ENCODE measurements around the gene PCDH10. TPM values are rescaled to one million over a fixed set of nuclear protein-coding genes. Genes with fewer than 3 reads are reported as not detected.

PCDH10 gene
- total RNA-seq, 1 experiment from 2014 or later = not detected

GRCh38 chr4:133136833-133137232 lies 12.3 kb upstream of the PCDH10 start:
- no peaks in the 10 kb centered on the region for H3K4me1 Mint-ChIP-seq (ENCODE audit: low read depth, unreplicated experiment)
- ChIA-PET POLR2A (no interaction called here), CTCF (no interaction called here)
- H3K9me3 Mint-ChIP-seq (ENCODE audit: unreplicated experiment) = no peaks in the 10 kb centered on the region
- H3K4me3 Mint-ChIP-seq (ENCODE audit: unreplicated experiment) = no peak overlapping the region
- TF ChIP-seq CTCF (IDR thresholded peaks at IDR 0.05; ENCODE audit: insufficient read depth in 1 of 2, low read depth in 1 of 2, low read length in 1 of 2, severe bottlenecking in 1 of 2, unreplicated experiment in 1 of 2) = no peak
- intact Hi-C loops (cut with micrococcal nuclease; ENCODE audit: unreplicated experiment) = no loop called here
- H3K36me3 Mint-ChIP-seq (ENCODE audit: insufficient read depth, unreplicated experiment) = no peaks in the 10 kb centered on the region
- Histone ChIP-seq H3K4me3 (ENCODE audit: low read depth, low read length) (no peak overlapping the region), H3K36me3 (ENCODE audit: control insufficient read depth, insufficient read depth, low read length) (no peaks in the 10 kb centered on the region), H3K27me3 (replicated peaks; ENCODE audit: control insufficient read depth, insufficient read depth, low read length) (no peaks in the 10 kb centered on the region), H3K4me1 (no peaks in the 10 kb centered on the region), H3K9me3 (no peaks in the 10 kb centered on the region)
- H3K27ac Mint-ChIP-seq (ENCODE audit: unreplicated experiment) = no peak overlapping the region
- no peak for DNase-seq
- BruUV-seq (replicated peaks) = no TSS peak
- no peaks in the 10 kb centered on the region for H3K27me3 Mint-ChIP-seq (ENCODE audit: insufficient read depth, unreplicated experiment)

- Mint-ChIP-seq H3K27ac (ENCODE audit: unreplicated experiment) (no peak overlapping the region), H3K27me3 (ENCODE audit: insufficient read depth, unreplicated experiment) (no peaks in the 10 kb centered on the region), H3K4me1 (ENCODE audit: low read depth, unreplicated experiment) (no peaks in the 10 kb centered on the region), H3K36me3 (ENCODE audit: insufficient read depth, unreplicated experiment) (no peaks in the 10 kb centered on the region), H3K9me3 (ENCODE audit: unreplicated experiment) (no peaks in the 10 kb centered on the region), H3K4me3 (ENCODE audit: unreplicated experiment) (no peak overlapping the region)
- no peak overlapping the region for H3K4me3 ChIP-seq (ENCODE audit: low read depth, low read length)
- H3K4me1 ChIP-seq = no peaks in the 10 kb centered on the region
- no peaks in the 10 kb centered on the region for H3K9me3 ChIP-seq
- CTCF ChIA-PET = no interaction called here
- no peaks in the 10 kb centered on the region for H3K36me3 ChIP-seq (ENCODE audit: control insufficient read depth, insufficient read depth, low read length)
- BruUV-seq (replicated peaks) = no TSS peak
- DNase-seq = no peak
- POLR2A ChIA-PET = no interaction called here
- intact Hi-C loops (cut with micrococcal nuclease; ENCODE audit: unreplicated experiment) = no loop called here
- TF ChIP-seq CTCF (IDR thresholded peaks at IDR 0.05; ENCODE audit: insufficient read depth in 1 of 2, low read depth in 1 of 2, low read length in 1 of 2, severe bottlenecking in 1 of 2, unreplicated experiment in 1 of 2) = no peak
- H3K27me3 ChIP-seq (replicated peaks; ENCODE audit: control insufficient read depth, insufficient read depth, low read length) = no peaks in the 10 kb centered on the region
Measured at GRCh38 chr4:133137571-133137970, 11.5 kb upstream of the PCDH10 start.

GRCh38 chr4:133143775-133144430 lies 5.2 kb upstream of the PCDH10 start:
- Mint-ChIP-seq H3K27me3 (ENCODE audit: insufficient read depth, unreplicated experiment) (no peaks in the 10 kb centered on the region), H3K4me3 (ENCODE audit: unreplicated experiment) (no peak overlapping the region), H3K4me1 (ENCODE audit: low read depth, unreplicated experiment) (no peaks in the 10 kb centered on the region), H3K9me3 (ENCODE audit: unreplicated experiment) (no peaks in the 10 kb centered on the region), H3K27ac (ENCODE audit: unreplicated experiment) (no peak overlapping the region), H3K36me3 (ENCODE audit: insufficient read depth, unreplicated experiment) (no peaks in the 10 kb centered on the region)
- no peak for DNase-seq
- intact Hi-C loops (cut with micrococcal nuclease; ENCODE audit: unreplicated experiment) = no loop called here
- Histone ChIP-seq H3K4me3 (ENCODE audit: low read depth, low read length) (no peak overlapping the region), H3K9me3 (no peaks in the 10 kb centered on the region), H3K36me3 (ENCODE audit: control insufficient read depth, insufficient read depth, low read length) (no peaks in the 10 kb centered on the region), H3K27me3 (replicated peaks; ENCODE audit: control insufficient read depth, insufficient read depth, low read length) (no peaks in the 10 kb centered on the region), H3K4me1 (no peaks in the 10 kb centered on the region)
- CTCF ChIA-PET = no interaction called here
- POLR2A ChIA-PET = no interaction called here
- BruUV-seq (replicated peaks) = no TSS peak
- no peak for TF ChIP-seq CTCF (IDR thresholded peaks at IDR 0.05; ENCODE audit: insufficient read depth in 1 of 2, low read depth in 1 of 2, low read length in 1 of 2, severe bottlenecking in 1 of 2, unreplicated experiment in 1 of 2)
